WTC11 (cell line): ENCODE results near the gene HRH4.

Experiments
- CREM ChIP-seq: sonication (generic); formaldehyde crosslinking; IDR thresholded peaks from 2 replicates; pipeline ENCODE4 v1.8.1; 2022; ENCODE audit warnings: mild to moderate bottlenecking, missing genetic modification reagents, moderate library complexity
- ESRRA ChIP-seq: sonication (generic); formaldehyde crosslinking; IDR thresholded peaks from 2 replicates; pipeline ENCODE4 v1.8.1; 2022; ENCODE audit warnings: mild to moderate bottlenecking, missing genetic modification reagents, borderline replicate concordance
- FOXK1 ChIP-seq: sonication (generic); formaldehyde crosslinking; IDR thresholded peaks from 2 replicates; pipeline ENCODE4 v1.8.0; 2022; ENCODE audit warnings: mild to moderate bottlenecking, moderate library complexity, missing genetic modification reagents
- KAT7 ChIP-seq: sonication (generic); formaldehyde crosslinking; IDR thresholded peaks from 2 replicates; pipeline ENCODE4 v1.8.1; 2023; ENCODE audit warnings: missing genetic modification reagents, mild to moderate bottlenecking, borderline replicate concordance
- NR1H2 ChIP-seq: sonication (generic); formaldehyde crosslinking; IDR thresholded peaks from 2 replicates; pipeline ENCODE4 v1.9.0; 2021; ENCODE audit warnings: mild to moderate bottlenecking, moderate library complexity, missing genetic modification reagents
- ZNF138 ChIP-seq: sonication (generic); formaldehyde crosslinking; conservative IDR thresholded peaks from 2 replicates; pipeline ENCODE4 v1.8.1; 2022; ENCODE audit warnings: mild to moderate bottlenecking, moderate library complexity, missing genetic modification reagents
- ZNF232 ChIP-seq: sonication (generic); formaldehyde crosslinking; IDR thresholded peaks from 2 replicates; pipeline ENCODE4 v1.8.0; 2022; ENCODE audit warnings: mild to moderate bottlenecking, missing genetic modification reagents
- ZNF263 ChIP-seq: sonication (generic); formaldehyde crosslinking; IDR thresholded peaks from 2 replicates; pipeline ENCODE4 v1.8.1; 2022; ENCODE audit warnings: low read depth, mild to moderate bottlenecking, moderate library complexity, missing genetic modification reagents
- ZNF423 ChIP-seq: fragments of 250-450 bp; sonication (Bioruptor Pico); IDR thresholded peaks from 2 replicates; pipeline ENCODE4 v2.1.2; 2022; ENCODE audit warnings: mild to moderate bottlenecking, moderate library complexity
- TF ChIP-seq, protein P1 (sequence below): fragments of 200-600 bp; IDR thresholded peaks from 2 replicates; pipeline ENCODE4 v1.8.0; 2022; ENCODE audit warnings: antibody characterized with exemption
- TF ChIP-seq, protein P2 (sequence below): sonication (generic); formaldehyde crosslinking; IDR thresholded peaks from 2 replicates; pipeline ENCODE4 v1.8.0; 2022; ENCODE audit warnings: mild to moderate bottlenecking, missing genetic modification reagents
- TF ChIP-seq, protein P3 (sequence below): sonication (generic); formaldehyde crosslinking; IDR thresholded peaks from 2 replicates; pipeline ENCODE4 v1.8.0; 2022; ENCODE audit warnings: mild to moderate bottlenecking, missing genetic modification reagents
- TF ChIP-seq, protein P4 (sequence below): sonication (generic); formaldehyde crosslinking; IDR thresholded peaks from 2 replicates; pipeline ENCODE4 v1.8.0; 2023; ENCODE audit warnings: missing genetic modification reagents, mild to moderate bottlenecking, borderline replicate concordance

DNA sequence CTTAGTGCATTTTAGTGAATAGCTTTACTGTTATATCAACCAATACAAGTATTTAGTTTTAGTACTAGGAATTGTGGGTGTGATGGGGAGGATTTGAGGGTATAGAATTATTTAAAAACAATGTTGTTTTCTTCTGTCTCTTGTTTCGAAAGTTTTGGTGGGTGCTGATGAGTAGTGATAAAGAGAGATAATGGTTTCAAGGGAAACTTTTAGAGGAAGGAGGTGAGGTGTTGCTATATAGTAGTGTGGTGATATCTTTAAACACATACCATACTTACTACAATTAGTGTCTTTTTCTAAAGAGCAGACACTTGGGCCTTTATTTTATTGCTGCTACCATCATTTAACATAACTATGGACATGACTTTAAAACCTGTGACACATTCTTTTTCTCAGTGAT is 23.5 kb upstream of the HRH4 start:
- TF ChIP-seq, protein P1, sequence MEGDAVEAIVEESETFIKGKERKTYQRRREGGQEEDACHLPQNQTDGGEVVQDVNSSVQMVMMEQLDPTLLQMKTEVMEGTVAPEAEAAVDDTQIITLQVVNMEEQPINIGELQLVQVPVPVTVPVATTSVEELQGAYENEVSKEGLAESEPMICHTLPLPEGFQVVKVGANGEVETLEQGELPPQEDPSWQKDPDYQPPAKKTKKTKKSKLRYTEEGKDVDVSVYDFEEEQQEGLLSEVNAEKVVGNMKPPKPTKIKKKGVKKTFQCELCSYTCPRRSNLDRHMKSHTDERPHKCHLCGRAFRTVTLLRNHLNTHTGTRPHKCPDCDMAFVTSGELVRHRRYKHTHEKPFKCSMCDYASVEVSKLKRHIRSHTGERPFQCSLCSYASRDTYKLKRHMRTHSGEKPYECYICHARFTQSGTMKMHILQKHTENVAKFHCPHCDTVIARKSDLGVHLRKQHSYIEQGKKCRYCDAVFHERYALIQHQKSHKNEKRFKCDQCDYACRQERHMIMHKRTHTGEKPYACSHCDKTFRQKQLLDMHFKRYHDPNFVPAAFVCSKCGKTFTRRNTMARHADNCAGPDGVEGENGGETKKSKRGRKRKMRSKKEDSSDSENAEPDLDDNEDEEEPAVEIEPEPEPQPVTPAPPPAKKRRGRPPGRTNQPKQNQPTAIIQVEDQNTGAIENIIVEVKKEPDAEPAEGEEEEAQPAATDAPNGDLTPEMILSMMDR, result no peak
- TF ChIP-seq FOXK1 (no peak), ESRRA (CRISPR knock-in tag) (no peak), ZNF138 (CRISPR knock-in tag) (no peak), CREM (CRISPR knock-in tag) (no peak), ZNF263 (CRISPR knock-in tag) (no peak), NR1H2 (no peak), KAT7 (no peak), ZNF423 (no peak), ZNF232 (CRISPR knock-in tag) (no peak)
- TF ChIP-seq, protein P2, sequence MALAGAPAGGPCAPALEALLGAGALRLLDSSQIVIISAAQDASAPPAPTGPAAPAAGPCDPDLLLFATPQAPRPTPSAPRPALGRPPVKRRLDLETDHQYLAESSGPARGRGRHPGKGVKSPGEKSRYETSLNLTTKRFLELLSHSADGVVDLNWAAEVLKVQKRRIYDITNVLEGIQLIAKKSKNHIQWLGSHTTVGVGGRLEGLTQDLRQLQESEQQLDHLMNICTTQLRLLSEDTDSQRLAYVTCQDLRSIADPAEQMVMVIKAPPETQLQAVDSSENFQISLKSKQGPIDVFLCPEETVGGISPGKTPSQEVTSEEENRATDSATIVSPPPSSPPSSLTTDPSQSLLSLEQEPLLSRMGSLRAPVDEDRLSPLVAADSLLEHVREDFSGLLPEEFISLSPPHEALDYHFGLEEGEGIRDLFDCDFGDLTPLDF (CRISPR knock-in tag), result no peak
- TF ChIP-seq, protein P3, sequence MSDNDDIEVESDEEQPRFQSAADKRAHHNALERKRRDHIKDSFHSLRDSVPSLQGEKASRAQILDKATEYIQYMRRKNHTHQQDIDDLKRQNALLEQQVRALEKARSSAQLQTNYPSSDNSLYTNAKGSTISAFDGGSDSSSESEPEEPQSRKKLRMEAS (CRISPR knock-in tag), result no peak
- TF ChIP-seq, protein P4, sequence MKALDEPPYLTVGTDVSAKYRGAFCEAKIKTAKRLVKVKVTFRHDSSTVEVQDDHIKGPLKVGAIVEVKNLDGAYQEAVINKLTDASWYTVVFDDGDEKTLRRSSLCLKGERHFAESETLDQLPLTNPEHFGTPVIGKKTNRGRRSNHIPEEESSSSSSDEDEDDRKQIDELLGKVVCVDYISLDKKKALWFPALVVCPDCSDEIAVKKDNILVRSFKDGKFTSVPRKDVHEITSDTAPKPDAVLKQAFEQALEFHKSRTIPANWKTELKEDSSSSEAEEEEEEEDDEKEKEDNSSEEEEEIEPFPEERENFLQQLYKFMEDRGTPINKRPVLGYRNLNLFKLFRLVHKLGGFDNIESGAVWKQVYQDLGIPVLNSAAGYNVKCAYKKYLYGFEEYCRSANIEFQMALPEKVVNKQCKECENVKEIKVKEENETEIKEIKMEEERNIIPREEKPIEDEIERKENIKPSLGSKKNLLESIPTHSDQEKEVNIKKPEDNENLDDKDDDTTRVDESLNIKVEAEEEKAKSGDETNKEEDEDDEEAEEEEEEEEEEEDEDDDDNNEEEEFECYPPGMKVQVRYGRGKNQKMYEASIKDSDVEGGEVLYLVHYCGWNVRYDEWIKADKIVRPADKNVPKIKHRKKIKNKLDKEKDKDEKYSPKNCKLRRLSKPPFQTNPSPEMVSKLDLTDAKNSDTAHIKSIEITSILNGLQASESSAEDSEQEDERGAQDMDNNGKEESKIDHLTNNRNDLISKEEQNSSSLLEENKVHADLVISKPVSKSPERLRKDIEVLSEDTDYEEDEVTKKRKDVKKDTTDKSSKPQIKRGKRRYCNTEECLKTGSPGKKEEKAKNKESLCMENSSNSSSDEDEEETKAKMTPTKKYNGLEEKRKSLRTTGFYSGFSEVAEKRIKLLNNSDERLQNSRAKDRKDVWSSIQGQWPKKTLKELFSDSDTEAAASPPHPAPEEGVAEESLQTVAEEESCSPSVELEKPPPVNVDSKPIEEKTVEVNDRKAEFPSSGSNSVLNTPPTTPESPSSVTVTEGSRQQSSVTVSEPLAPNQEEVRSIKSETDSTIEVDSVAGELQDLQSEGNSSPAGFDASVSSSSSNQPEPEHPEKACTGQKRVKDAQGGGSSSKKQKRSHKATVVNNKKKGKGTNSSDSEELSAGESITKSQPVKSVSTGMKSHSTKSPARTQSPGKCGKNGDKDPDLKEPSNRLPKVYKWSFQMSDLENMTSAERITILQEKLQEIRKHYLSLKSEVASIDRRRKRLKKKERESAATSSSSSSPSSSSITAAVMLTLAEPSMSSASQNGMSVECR (CRISPR knock-in tag), result no peak
